ENCODE results near the gene MAGED2.
"Not testable (repeated sequence)": the region's sequence is repeated elsewhere in the genome, so short reads cannot be mapped to it uniquely, and the experiment has no call there.

Gene MAGED2

DNA sequence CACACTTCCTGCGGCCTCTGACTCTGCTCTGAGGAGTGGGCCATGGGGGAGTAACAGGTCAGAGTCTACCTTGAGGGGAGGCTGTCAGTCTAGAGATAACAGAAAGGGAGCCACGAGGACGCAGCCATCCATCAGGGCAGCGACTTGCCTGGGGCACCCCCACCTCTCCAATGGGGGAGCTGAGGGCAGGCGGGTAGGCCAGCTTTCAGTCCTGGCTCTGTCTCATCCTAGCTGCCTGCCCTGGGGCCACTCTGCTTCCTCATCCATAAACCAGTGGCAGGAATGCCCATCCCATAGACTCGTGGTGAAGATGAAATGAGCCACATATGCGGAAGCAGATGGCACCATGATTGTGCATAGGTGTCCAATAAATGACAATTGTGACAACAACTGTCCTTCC, 13.2 kb downstream of the MAGED2 start:
- no peak for DNase-seq

DNA sequence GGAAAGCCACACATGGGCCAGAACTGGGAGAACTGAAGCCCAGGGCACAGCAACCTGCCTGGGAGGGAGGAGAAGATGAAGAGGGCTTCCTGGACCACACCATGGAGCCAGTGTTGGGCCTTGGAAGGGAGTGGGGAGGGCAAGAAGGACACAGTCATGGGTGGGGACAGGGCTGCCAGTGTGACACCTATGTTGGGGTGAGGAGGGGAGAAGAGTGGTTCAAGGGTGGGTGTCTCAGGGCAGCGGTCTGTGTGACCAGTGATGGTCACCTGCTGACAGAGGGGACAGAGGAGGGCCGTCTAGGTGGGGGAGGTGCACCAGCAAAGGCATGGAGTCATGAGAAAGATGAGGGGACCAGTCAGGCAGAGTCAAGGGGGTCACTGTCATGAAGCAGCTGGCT, 13.8 kb downstream of the MAGED2 start:
- DNase-seq, result no peak

DNA sequence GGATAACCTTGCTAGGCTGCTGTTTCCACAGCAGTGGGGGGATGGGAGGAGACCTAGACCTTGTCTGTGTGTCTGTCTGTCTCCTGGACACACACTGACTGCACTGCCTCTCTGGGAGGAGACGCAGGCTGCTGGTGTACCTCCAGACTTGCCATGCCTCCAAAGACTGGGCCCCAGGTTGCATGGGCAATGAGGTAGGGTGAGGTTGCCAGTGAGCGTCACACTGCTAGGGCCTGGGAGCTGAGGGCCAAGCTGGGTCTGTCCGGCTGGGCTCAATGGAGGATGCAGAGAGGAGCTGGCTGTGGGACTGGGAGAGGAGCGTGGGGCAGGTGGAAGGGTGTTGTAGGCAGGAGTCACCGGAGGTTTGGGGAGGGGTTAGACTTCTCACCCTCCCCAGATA, 16.6 kb downstream of the MAGED2 start:
- no peak for DNase-seq

DNA sequence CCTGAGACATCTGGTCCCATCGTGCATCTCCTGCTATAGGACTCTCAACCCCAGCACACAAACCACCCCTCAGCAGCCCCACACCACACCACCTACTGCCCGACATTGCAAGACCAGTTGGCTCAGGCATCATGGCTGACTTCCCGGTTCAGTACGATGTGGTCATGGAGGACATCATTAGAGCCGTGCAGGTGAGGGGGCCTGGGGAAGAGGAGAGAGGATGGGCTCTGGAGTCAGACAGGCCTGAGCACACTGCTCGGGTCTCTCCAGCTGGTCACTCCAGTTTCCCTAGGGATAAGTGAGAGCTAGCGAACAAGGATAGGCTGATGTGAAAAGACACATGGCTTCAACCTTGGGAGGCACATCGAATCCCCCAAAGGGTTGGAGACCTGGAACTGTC, 17.2 kb downstream of the MAGED2 start:
- no peak for DNase-seq

DNA sequence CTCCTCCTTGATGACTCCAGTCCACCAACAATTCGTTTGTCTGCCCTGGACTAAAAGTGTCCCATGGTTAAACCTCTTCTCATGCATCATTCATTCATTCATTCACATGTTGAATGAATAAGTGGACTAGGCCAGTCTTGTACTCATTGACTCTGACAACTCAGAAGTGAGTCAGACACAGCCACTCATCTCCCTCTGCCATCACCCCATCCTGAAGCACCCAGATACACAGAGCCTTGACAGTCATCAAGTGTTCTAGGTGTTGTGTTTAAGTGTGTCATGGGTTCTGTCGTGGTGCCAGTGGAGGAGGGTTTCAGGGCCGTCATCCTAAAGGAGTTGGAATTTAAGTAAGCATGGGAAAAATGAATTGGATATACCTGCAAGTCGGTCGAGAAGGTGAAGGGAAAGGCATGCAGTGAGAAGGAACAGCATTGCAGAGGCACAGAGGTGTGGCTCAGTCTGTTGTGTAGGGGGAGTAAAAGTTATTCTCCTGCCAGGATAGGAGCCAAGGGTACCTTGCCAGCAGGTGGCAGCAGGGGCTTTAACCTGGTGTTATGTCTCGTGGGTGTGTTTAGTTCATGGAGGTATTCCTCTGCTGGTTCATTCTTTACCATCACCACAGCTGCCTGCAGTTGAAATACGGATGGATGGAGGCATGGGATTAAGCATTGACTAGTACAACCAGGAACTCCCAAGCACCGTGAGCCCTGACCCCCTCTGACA, 18.3 kb downstream of the MAGED2 start:
- DNase-seq, result no peak

DNA sequence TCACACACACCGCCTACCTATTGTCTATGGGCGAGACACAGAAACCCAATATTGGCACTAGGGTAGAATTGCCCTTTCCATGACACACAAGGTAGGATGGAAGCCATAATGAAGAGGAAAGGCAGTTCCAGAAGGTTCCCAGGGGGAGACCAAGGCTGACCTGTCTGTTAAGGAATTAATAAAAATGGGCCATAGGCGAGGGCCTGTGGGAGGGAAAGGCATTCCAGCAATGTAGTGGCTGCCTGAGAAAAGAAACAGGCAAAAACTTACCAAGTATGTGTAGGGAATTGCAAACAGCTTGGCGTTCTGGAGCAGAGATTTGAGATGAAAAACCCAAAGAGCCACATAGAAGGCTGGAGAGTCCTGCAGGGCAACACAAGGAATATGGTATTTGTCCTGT, 19.1 kb downstream of the MAGED2 start:
- no peak for DNase-seq

DNA sequence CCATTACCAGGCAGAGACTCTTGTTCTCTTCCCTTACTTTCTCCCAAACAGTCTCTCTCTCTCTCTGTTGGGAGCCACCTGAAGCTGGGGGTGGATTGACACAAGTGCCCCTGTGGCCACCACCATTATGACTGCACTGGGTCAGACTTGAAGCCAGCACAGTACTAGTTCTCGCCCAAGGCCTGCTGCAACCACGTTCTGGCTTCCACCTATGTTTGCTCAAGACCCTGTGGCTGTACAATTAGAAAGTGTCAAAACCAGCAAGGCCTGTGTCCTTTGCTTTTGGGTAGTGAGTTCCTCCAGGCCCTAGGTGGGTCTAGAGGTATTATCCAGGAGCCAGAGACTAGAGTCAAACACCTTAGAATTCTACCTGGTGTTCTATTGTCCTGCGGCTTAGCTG, 31.0 kb downstream of the MAGED2 start:
- no peak for DNase-seq

DNA sequence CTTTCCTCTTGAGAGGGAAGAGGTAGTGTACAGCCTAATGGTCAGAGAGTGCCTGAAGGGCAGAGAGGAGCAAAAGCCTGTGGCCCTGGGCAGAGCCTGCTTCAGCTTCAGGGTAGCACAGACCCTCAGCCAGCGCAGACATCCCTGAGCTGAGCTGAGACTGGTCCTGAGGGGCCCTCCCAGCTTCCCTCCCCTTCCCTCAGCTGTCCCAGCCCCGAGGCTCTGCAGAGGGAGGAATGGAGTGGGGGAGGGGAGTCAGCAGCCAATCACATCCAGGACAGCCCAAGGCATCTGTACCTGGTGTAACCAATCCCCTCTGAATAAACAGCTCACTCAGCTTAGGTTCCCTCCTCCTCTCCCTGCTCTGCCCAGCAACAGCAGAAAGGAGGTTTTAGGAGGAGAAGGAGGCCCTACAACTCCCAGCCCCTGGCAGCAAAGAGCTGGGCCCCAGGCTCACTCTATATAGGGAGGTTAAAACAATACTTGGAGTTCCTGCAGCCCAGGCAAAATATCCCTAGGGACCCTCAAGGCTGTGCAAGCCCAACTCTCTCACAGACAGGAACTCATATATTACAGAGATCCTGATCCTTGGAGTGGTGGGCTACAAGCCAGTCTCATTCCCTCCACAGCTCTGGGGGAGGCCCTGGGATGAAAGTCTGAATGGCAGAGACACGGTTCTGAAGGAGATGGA, 33.8 kb downstream of the MAGED2 start:
- DNase-seq, result not testable (repeated sequence)

DNA sequence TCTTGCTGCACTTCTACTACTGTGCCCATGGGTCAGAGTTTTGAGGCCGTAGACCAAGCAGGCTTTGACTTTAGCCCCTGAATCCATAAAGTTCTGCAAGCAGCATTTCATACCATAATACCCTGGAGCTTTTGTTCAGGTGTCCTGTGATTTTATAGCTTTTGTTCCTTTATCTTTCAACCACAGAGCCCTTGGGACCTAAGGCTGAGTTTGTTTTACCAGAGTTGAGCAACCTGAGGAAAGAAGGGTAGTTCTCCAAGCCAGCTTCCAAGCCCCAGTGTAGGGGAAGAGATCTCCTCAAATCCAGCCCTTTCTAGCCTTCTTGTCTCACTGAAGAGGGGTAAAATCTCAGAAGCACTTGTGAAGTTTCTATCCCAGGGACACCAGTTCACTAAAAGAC, 35.1 kb downstream of the MAGED2 start:
- no peak for DNase-seq

DNA sequence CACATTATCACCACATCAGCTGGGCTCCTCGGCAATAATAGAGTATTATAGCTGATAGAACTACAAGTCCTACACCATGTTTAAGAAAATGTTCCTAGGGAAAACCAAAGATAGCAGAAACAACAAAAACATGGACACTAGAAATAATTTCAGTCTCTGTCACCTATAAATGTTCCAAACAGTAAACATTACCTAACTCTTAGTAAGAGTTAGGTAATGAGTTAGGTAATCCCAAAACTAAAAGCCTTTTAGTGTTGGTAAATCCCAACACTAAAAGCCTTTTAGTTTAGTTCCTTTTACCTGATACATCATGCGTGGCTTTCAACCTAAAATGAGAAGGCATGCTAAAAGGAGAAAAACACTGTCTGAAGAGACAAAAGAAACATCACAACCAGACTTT, 35.5 kb downstream of the MAGED2 start:
- no peak for DNase-seq

DNA sequence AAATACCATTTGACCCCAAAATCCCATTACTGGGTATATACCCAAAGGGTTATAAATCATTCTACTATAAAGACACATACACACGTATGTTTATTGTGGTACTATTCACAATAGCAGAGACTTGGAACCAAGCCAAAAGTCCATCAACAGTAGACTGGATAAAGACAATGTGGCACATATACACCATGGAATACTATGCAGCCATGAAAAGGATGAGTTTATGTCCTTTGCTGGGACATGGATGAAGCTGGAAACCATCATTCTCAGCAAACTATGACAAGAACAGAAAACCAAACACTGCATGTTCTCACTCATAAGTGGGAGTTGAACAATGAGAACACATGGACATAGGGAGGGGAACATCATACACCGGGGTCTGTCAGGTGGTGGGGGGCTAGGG, 40.2 kb downstream of the MAGED2 start:
- DNase-seq, result not testable (repeated sequence)

DNA sequence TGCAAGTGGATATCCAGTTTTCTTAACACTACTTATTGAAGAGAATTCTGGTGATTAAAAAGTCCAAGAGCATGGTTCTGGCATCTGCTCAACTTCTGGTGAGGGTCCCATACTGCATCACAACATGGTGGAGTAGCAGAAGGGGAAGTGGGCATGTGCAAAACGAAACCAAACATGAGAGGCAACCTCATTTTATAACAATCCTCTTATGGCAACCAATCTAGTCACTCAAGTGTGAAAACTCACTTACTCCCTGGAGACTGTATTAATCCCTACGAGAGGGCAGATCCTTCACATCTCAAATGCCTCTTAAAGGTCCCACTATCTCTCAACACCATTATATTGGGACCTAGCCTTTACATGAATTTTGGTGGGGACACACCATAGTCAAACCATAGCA, 57.7 kb downstream of the MAGED2 start:
- DNase-seq, result no peak

Data from activated CD8-positive, alpha-beta memory T cell treated with anti-CD3 and anti-CD28 coated beads for 24 hours (primary cell).